Liver (tissue), 9 donors: ENCODE measurements around the gene DNM3. TPM values are rescaled to one million over a fixed set of nuclear protein-coding genes. Genes with fewer than 3 reads are reported as not detected.

Source experiments
- DNase-seq: peaks from one replicate; pipeline ENCODE4 v3.0.0-alpha.2; 2017; ENCODE audit warnings: low spot score
- H3K27ac ChIP-seq, 2 donors: one replicate each; pipeline ENCODE4 v1.7.0; 2013; ENCODE audit warnings: inconsistent platforms in 2 of 2, low read length in 2 of 2, control low read depth in 1 of 2, low read depth in 1 of 2, mild to moderate bottlenecking in 1 of 2
- H3K27me3 ChIP-seq, 4 donors: one replicate each; pipeline versions ENCODE4 v1.6.1 to v1.7.0; 2013; ENCODE audit warnings: low read length in 3 of 4, inconsistent platforms in 1 of 4, mild to moderate bottlenecking in 1 of 4, moderate library complexity in 1 of 4; ENCODE audit not compliant: control insufficient read depth in 4 of 4, insufficient read depth in 4 of 4
- H3K36me3 ChIP-seq, 4 donors: one replicate each; pipeline versions ENCODE4 v1.6.1 to v1.7.0; 2013; ENCODE audit warnings: low read length in 3 of 4, mild to moderate bottlenecking in 3 of 4, low read depth in 1 of 4, moderate library complexity in 1 of 4; ENCODE audit not compliant: control insufficient read depth in 4 of 4, insufficient read depth in 3 of 4
- H3K4me1 ChIP-seq, 4 donors: one replicate each; pipeline versions ENCODE4 v1.6.1 to v1.7.0; 2013; ENCODE audit warnings: low read length in 3 of 4, mild to moderate bottlenecking in 3 of 4, moderate library complexity in 1 of 4; ENCODE audit not compliant: control insufficient read depth in 4 of 4, insufficient read depth in 4 of 4
- H3K4me3 ChIP-seq, 3 donors: one replicate each; pipeline versions ENCODE4 v1.6.1 to v1.7.0; 2013; ENCODE audit warnings: low read length in 3 of 3, control low read depth in 1 of 3, low read depth in 1 of 3, mild to moderate bottlenecking in 1 of 3
- H3K9ac ChIP-seq, 2 donors: one replicate each; pipeline ENCODE4 v1.7.0; 2013; ENCODE audit warnings: low read length in 2 of 2, mild to moderate bottlenecking in 2 of 2, moderate library complexity in 2 of 2, control low read depth in 1 of 2, low read depth in 1 of 2
- H3K9me3 ChIP-seq, 4 donors: one replicate each; pipeline versions ENCODE4 v1.6.1 to v1.7.0; 2013; ENCODE audit warnings: low read length in 3 of 4; ENCODE audit not compliant: control insufficient read depth in 4 of 4
- CTCF ChIP-seq: fragments of 150-350 bp; IDR thresholded peaks from 2 replicates; pipeline ENCODE4 v1.5.1; 2017; ENCODE audit warnings: improper control_type of control experiment, low read depth, low read length; ENCODE audit not compliant: missing input control
- EGR1 ChIP-seq, 2 donors: IDR thresholded peaks; 2 replicates each; pipeline ENCODE4 v1.6.1; 2016 to 2018; ENCODE audit warnings: antibody characterized with exemption in 2 of 2, low read depth in 2 of 2
- FOXA1 ChIP-seq: IDR thresholded peaks from 2 replicates; pipeline ENCODE4 v1.6.1; 2016; ENCODE audit warnings: antibody characterized with exemption
- FOXA2 ChIP-seq: IDR thresholded peaks from 2 replicates; pipeline ENCODE4 v1.6.1; 2016; ENCODE audit warnings: antibody characterized with exemption
- GABPA ChIP-seq, 2 donors: IDR thresholded peaks in 1 of 2; conservative IDR thresholded peaks in 1 of 2; 2 replicates each; pipeline ENCODE4 v1.6.1; 2016; ENCODE audit warnings: antibody characterized with exemption in 2 of 2, mild to moderate bottlenecking in 1 of 2, moderate library complexity in 1 of 2
- HNF4A ChIP-seq, 2 donors: conservative IDR thresholded peaks; 2 replicates each; pipeline ENCODE4 v1.6.1; 2016; ENCODE audit warnings: antibody characterized with exemption in 2 of 2, mild to moderate bottlenecking in 2 of 2
- HNF4G ChIP-seq: IDR thresholded peaks from 2 replicates; pipeline ENCODE4 v1.6.1; 2016; ENCODE audit warnings: antibody characterized with exemption
- JUND ChIP-seq, 2 donors: IDR thresholded peaks; 2 replicates each; pipeline ENCODE4 v1.6.1; 2016; ENCODE audit warnings: antibody characterized with exemption in 2 of 2
- MAX ChIP-seq: IDR thresholded peaks from 2 replicates; pipeline ENCODE4 v1.6.1; 2016; ENCODE audit warnings: antibody characterized with exemption
- NR2F2 ChIP-seq: IDR thresholded peaks from 2 replicates; pipeline ENCODE4 v1.6.1; 2016; ENCODE audit warnings: antibody characterized with exemption
- RAD21 ChIP-seq, 2 donors: IDR thresholded peaks; 2 replicates each; pipeline ENCODE4 v1.6.1; 2016; ENCODE audit warnings: antibody characterized with exemption in 2 of 2, mild to moderate bottlenecking in 2 of 2
- RXRA ChIP-seq, 2 donors: IDR thresholded peaks; 2 replicates each; pipeline ENCODE4 v1.6.1; 2017 to 2018; ENCODE audit warnings: antibody characterized with exemption in 2 of 2, mild to moderate bottlenecking in 1 of 2
- SP1 ChIP-seq: IDR thresholded peaks from 2 replicates; pipeline ENCODE4 v1.6.1; 2018; ENCODE audit warnings: antibody characterized with exemption, mild to moderate bottlenecking
- TAF1 ChIP-seq: conservative IDR thresholded peaks from 2 replicates; pipeline ENCODE4 v1.6.1; 2016; ENCODE audit warnings: antibody characterized with exemption, mild to moderate bottlenecking
- YY1 ChIP-seq: IDR thresholded peaks from 2 replicates; pipeline ENCODE4 v1.6.1; 2016; ENCODE audit warnings: antibody characterized with exemption, mild to moderate bottlenecking
- ZBTB33 ChIP-seq: IDR thresholded peaks from 2 replicates; pipeline ENCODE4 v1.6.1; 2016; ENCODE audit warnings: antibody characterized with exemption
- WGBS: extraction: QIAGEN DNeasy Blood & Tissue Kit; methylation state at CpG from one replicate; pipeline ENCODE4 v1.1.7; 2013; 5-methylcytosine and 5-hydroxymethylcytosine counted together
- polyA plus RNA-seq, 2 donors: library from polyadenylated mRNA; stranded (reverse) in 1 of 2; unstranded in 1 of 2; fragments of 200-250 nt in 1 of 2; fragments of >200 nt in 1 of 2; fragmentation: Nextera tagmentation in 1 of 2; extraction: Ambion mirVana in 1 of 2; gene quantifications; one replicate each; pipeline versions ENCODE4 v1.2.1 to v1.2.3, GENCODE V29; 2013 to 2015
- total RNA-seq, 2 donors: library from RNA; depleted of rRNA; stranded (reverse); fragments of >200 nt; gene quantifications; one replicate each; pipeline ENCODE4 v1.2.3, GENCODE V29; 2014
- TF ChIP-seq, protein P1 (sequence below): IDR thresholded peaks from 2 replicates; pipeline ENCODE4 v1.6.1; 2016; ENCODE audit warnings: antibody characterized with exemption
- TF ChIP-seq, protein P2 (sequence below): IDR thresholded peaks from 2 replicates; pipeline ENCODE4 v1.6.1; 2016; ENCODE audit warnings: antibody characterized with exemption, mild to moderate bottlenecking
- donor health status: healthy.
- donor health status: healthy.
- donor health status: healthy.
- donor health status: healthy.
- donor health status: healthy.

The DNM3 gene
- total and polyA plus RNA-seq, 4 donors = 0.08 to 3.2 (median 1.0) TPM

DNA sequence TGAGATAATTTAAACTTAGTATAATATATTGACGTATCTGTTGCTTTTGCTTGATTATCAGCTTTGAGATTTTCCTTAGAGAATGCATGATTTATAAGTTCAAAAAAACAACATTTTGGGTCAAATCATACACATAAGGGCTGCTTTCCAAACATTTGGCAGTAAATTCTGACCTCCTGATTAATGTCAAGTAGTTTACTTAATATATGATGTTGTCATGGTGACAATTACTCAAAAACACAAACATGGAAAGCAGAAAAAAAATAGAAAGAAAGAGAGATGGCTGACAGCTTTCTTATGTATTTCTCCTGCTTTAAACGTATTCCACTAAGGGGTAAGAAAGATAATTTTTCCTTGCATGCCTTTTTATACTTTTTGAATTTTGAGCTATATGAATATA lies 320.9 kb downstream of the DNM3 start:
- WGBS = 77% methylated on average over 2 of the region's 2 CpGs
- TF ChIP-seq SP1 = no peak
- TF ChIP-seq YY1 = no peak
- no peak for TF ChIP-seq FOXA2
- TF ChIP-seq, protein P1, sequence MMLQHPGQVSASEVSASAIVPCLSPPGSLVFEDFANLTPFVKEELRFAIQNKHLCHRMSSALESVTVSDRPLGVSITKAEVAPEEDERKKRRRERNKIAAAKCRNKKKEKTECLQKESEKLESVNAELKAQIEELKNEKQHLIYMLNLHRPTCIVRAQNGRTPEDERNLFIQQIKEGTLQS = no peak
- TF ChIP-seq HNF4A (conservative IDR thresholded peaks at IDR 0.05) = no peak
- TF ChIP-seq EGR1 (IDR thresholded peaks at IDR 0.05; ENCODE audit: low read depth in 2 of 2) = no peak
- no peak for TF ChIP-seq FOXA1
- TF ChIP-seq RAD21 (IDR thresholded peaks at IDR 0.05) = no peak
- TF ChIP-seq HNF4G = no peak
- TF ChIP-seq MAX = no peak
- no peak for TF ChIP-seq TAF1
- TF ChIP-seq ZBTB33 = no peak
- TF ChIP-seq JUND (IDR thresholded peaks at IDR 0.05) = no peak
- no peak for TF ChIP-seq GABPA (IDR thresholded peaks at IDR 0.05 in 1 of 2, conservative IDR thresholded peaks at IDR 0.05 in 1 of 2)
- TF ChIP-seq NR2F2 = no peak
- TF ChIP-seq CTCF = no peak
- no peak for TF ChIP-seq RXRA (IDR thresholded peaks at IDR 0.05)
- TF ChIP-seq, protein P2, sequence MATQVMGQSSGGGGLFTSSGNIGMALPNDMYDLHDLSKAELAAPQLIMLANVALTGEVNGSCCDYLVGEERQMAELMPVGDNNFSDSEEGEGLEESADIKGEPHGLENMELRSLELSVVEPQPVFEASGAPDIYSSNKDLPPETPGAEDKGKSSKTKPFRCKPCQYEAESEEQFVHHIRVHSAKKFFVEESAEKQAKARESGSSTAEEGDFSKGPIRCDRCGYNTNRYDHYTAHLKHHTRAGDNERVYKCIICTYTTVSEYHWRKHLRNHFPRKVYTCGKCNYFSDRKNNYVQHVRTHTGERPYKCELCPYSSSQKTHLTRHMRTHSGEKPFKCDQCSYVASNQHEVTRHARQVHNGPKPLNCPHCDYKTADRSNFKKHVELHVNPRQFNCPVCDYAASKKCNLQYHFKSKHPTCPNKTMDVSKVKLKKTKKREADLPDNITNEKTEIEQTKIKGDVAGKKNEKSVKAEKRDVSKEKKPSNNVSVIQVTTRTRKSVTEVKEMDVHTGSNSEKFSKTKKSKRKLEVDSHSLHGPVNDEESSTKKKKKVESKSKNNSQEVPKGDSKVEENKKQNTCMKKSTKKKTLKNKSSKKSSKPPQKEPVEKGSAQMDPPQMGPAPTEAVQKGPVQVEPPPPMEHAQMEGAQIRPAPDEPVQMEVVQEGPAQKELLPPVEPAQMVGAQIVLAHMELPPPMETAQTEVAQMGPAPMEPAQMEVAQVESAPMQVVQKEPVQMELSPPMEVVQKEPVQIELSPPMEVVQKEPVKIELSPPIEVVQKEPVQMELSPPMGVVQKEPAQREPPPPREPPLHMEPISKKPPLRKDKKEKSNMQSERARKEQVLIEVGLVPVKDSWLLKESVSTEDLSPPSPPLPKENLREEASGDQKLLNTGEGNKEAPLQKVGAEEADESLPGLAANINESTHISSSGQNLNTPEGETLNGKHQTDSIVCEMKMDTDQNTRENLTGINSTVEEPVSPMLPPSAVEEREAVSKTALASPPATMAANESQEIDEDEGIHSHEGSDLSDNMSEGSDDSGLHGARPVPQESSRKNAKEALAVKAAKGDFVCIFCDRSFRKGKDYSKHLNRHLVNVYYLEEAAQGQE = no peak
- Histone ChIP-seq H3K4me3 (no peak overlapping the region), H3K4me1 (no peaks in the 10 kb centered on the region), H3K36me3 (no peaks in the 10 kb centered on the region), H3K27ac (no peak overlapping the region), H3K27me3 (no peaks in the 10 kb centered on the region), H3K9ac (no peak overlapping the region), H3K9me3 (no peaks in the 10 kb centered on the region)
- DNase-seq = no peak
